NT2/D1 (cell line): ENCODE data around the gene ZNF487.

Source experiments
- SUZ12 ChIP-seq: IDR thresholded peaks from 2 replicates; pipeline ENCODE4 v1.6.1; 2011; ENCODE audit not compliant: insufficient read length, insufficient read depth; ENCODE audit errors: extremely low read depth
- YY1 ChIP-seq: IDR thresholded peaks from 2 replicates; pipeline ENCODE4 v1.6.1; 2011; ENCODE audit not compliant: insufficient read length, insufficient read depth
- ZNF274 ChIP-seq: IDR thresholded peaks from 2 replicates; pipeline ENCODE4 v1.6.1; 2011; ENCODE audit warnings: mild to moderate bottlenecking, low read depth, low read length

- TF ChIP-seq ZNF274 (no peak), SUZ12 (no peak), YY1 (no peak)
Measured at GRCh38 chr10:43471146-43471545, 34.2 kb downstream of the ZNF487 start.
